MM.1S (cell line): ENCODE measurements around the gene FAM120B.

Experiments
- DNase-seq: peaks from one replicate; pipeline ENCODE4 v3.0.0-alpha.2; 2015
- H2AFZ ChIP-seq: fragments of 300-600 bp; sonication (generic); 2 replicates; pipeline ENCODE4 v1.6.0; 2016; ENCODE audit warnings: antibody characterized with exemption, low read length
- H3F3A ChIP-seq: fragments of 300-600 bp; sonication (generic); 2 replicates; pipeline ENCODE4 v1.6.1; 2016; ENCODE audit warnings: mild to moderate bottlenecking, antibody characterized with exemption, low read length, moderate library complexity, mixed read lengths; ENCODE audit not compliant: insufficient read depth
- H3K27ac ChIP-seq: fragments of 300-600 bp; sonication (generic); 2 replicates; pipeline ENCODE4 v1.5.1; 2016; ENCODE audit warnings: mild to moderate bottlenecking, low read length
- H3K27me3 ChIP-seq: fragments of 300-600 bp; sonication (generic); replicated peaks from 2 replicates; pipeline ENCODE4 v1.6.0; 2016; ENCODE audit warnings: low read length; ENCODE audit not compliant: insufficient read depth
- H3K36me3 ChIP-seq: fragments of 300-600 bp; sonication (generic); replicated peaks from 2 replicates; pipeline ENCODE4 v1.6.1; 2016; ENCODE audit warnings: mild to moderate bottlenecking, low read length, mixed read lengths; ENCODE audit not compliant: insufficient read depth
- H3K4me1 ChIP-seq: fragments of 300-600 bp; sonication (generic); 2 replicates; pipeline ENCODE4 v1.6.1; 2016; ENCODE audit warnings: low read length, mixed read lengths
- H3K4me2 ChIP-seq: fragments of 300-600 bp; sonication (generic); 2 replicates; pipeline ENCODE4 v1.6.0; 2016; ENCODE audit warnings: low read depth, low read length
- H3K4me3 ChIP-seq: fragments of 300-600 bp; sonication (generic); 2 replicates; pipeline ENCODE4 v1.5.1; 2016; ENCODE audit warnings: low read length, mixed read lengths
- H3K79me2 ChIP-seq: fragments of 300-600 bp; sonication (generic); 2 replicates; pipeline ENCODE4 v1.6.1; 2016; ENCODE audit warnings: mixed run types, low read length, mixed read lengths
- H3K9ac ChIP-seq: fragments of 300-600 bp; sonication (generic); 2 replicates; pipeline ENCODE4 v1.6.1; 2016; ENCODE audit warnings: low read length, mixed read lengths
- H3K9me2 ChIP-seq: fragments of 300-600 bp; sonication (generic); replicated peaks from 2 replicates; pipeline ENCODE4 v1.6.1; 2016; ENCODE audit warnings: mild to moderate bottlenecking, low read length, mixed read lengths; ENCODE audit not compliant: insufficient read depth
- H3K9me3 ChIP-seq: fragments of 300-600 bp; sonication (generic); replicated peaks from 2 replicates; pipeline ENCODE4 v1.6.1; 2016; ENCODE audit warnings: mild to moderate bottlenecking, low read length, mixed read lengths; ENCODE audit not compliant: insufficient read depth
- H4K20me1 ChIP-seq: fragments of 300-600 bp; sonication (generic); 2 replicates; pipeline ENCODE4 v1.6.1; 2016; ENCODE audit warnings: mild to moderate bottlenecking, low read length, moderate library complexity, mixed read lengths; ENCODE audit not compliant: insufficient read depth
- CTCF ChIP-seq: fragments of 300-600 bp; sonication (generic); IDR thresholded peaks from 2 replicates; pipeline ENCODE4 v1.5.1; 2016; ENCODE audit warnings: antibody characterized with exemption, low read length, mixed read lengths
- EZH2 ChIP-seq: fragments of 300-600 bp; sonication (generic); optimal IDR thresholded peaks from 2 replicates; pipeline ENCODE3; 2017; ENCODE audit warnings: low read depth, mild to moderate bottlenecking, antibody characterized with exemption, low read length, mixed read lengths
- EZH2phosphoT487 ChIP-seq: fragments of 300-600 bp; sonication (generic); IDR thresholded peaks from 2 replicates; pipeline ENCODE4 v1.6.1; 2018; ENCODE audit warnings: antibody characterized with exemption, low read length

FAM120B gene

GRCh38 chr6:170312876-170313275 is 6.3 kb downstream of the FAM120B start:
- Histone ChIP-seq H3K27ac (no peak overlapping the region), H3K79me2 (peaks cover 16% of the 10 kb centered on the region), H4K20me1 (no peaks in the 10 kb centered on the region), H3K9me3 (no peaks in the 10 kb centered on the region), H3F3A (no peaks in the 10 kb centered on the region), H2AFZ (no peak overlapping the region), H3K9me2 (no peaks in the 10 kb centered on the region), H3K4me3 (no peak overlapping the region), H3K36me3 (no peaks in the 10 kb centered on the region), H3K4me2 (no peak overlapping the region), H3K4me1 (no peaks in the 10 kb centered on the region), H3K27me3 (no peaks in the 10 kb centered on the region), H3K9ac (no peak overlapping the region)
- DNase-seq: no peak
- no peak for TF ChIP-seq EZH2
- no peak for TF ChIP-seq EZH2phosphoT487
- no peak for TF ChIP-seq CTCF

GRCh38 chr6:170313716-170314295 is 7.2 kb downstream of the FAM120B start:
- Histone ChIP-seq H3K9me3 (no peaks in the 10 kb centered on the region), H3K4me3 (no peak overlapping the region), H3K9me2 (no peaks in the 10 kb centered on the region), H3K79me2 (peaks cover 10% of the 10 kb centered on the region), H3K4me2 (no peak overlapping the region), H3K27me3 (no peaks in the 10 kb centered on the region), H3K4me1 (no peaks in the 10 kb centered on the region), H3F3A (no peaks in the 10 kb centered on the region), H2AFZ (no peak overlapping the region), H3K9ac (no peak overlapping the region), H3K36me3 (no peaks in the 10 kb centered on the region), H4K20me1 (no peaks in the 10 kb centered on the region), H3K27ac (no peak overlapping the region)
- no peak for DNase-seq
- TF ChIP-seq EZH2phosphoT487 (no peak), CTCF (no peak), EZH2 (no peak)

GRCh38 chr6:170314983-170315382 is 8.4 kb downstream of the FAM120B start:
- no peak overlapping the region for H2AFZ ChIP-seq
- no peaks in the 10 kb centered on the region for H3K27me3 ChIP-seq
- peaks cover 8% of the 10 kb centered on the region; the same call in 1 of the 2 replicates for H3K79me2 ChIP-seq
- no peak overlapping the region for H3K4me3 ChIP-seq
- H3K9me3 ChIP-seq: no peaks in the 10 kb centered on the region
- TF ChIP-seq CTCF: no peak
- TF ChIP-seq EZH2: no peak
- TF ChIP-seq EZH2phosphoT487: no peak
- H4K20me1 ChIP-seq: no peaks in the 10 kb centered on the region
- H3K4me1 ChIP-seq: no peaks in the 10 kb centered on the region
- H3K36me3 ChIP-seq: no peaks in the 10 kb centered on the region
- H3K9me2 ChIP-seq: no peaks in the 10 kb centered on the region
- H3K27ac ChIP-seq: no peak overlapping the region
- H3K9ac ChIP-seq: no peak overlapping the region
- no peak overlapping the region for H3K4me2 ChIP-seq
- DNase-seq: no peak
- H3F3A ChIP-seq: no peaks in the 10 kb centered on the region
